Liver (tissue), 9 donors: ENCODE measurements around the gene PPFIA4. TPM values are rescaled to one million over a fixed set of nuclear protein-coding genes. Genes with fewer than 3 reads are reported as not detected.

Experiments used
- DNase-seq: peaks from one replicate; pipeline ENCODE4 v3.0.0-alpha.2; 2017; ENCODE audit warnings: low spot score
- H3K27ac ChIP-seq, 2 donors: one replicate each; pipeline ENCODE4 v1.7.0; 2013; ENCODE audit warnings: inconsistent platforms in 2 of 2, low read length in 2 of 2, control low read depth in 1 of 2, low read depth in 1 of 2, mild to moderate bottlenecking in 1 of 2
- H3K27me3 ChIP-seq, 4 donors: one replicate each; pipeline versions ENCODE4 v1.6.1 to v1.7.0; 2013; ENCODE audit warnings: low read length in 3 of 4, inconsistent platforms in 1 of 4, mild to moderate bottlenecking in 1 of 4, moderate library complexity in 1 of 4; ENCODE audit not compliant: control insufficient read depth in 4 of 4, insufficient read depth in 4 of 4
- H3K36me3 ChIP-seq, 4 donors: one replicate each; pipeline versions ENCODE4 v1.6.1 to v1.7.0; 2013; ENCODE audit warnings: low read length in 3 of 4, mild to moderate bottlenecking in 3 of 4, low read depth in 1 of 4, moderate library complexity in 1 of 4; ENCODE audit not compliant: control insufficient read depth in 4 of 4, insufficient read depth in 3 of 4
- H3K4me1 ChIP-seq, 4 donors: one replicate each; pipeline versions ENCODE4 v1.6.1 to v1.7.0; 2013; ENCODE audit warnings: low read length in 3 of 4, mild to moderate bottlenecking in 3 of 4, moderate library complexity in 1 of 4; ENCODE audit not compliant: control insufficient read depth in 4 of 4, insufficient read depth in 4 of 4
- H3K4me3 ChIP-seq, 3 donors: one replicate each; pipeline versions ENCODE4 v1.6.1 to v1.7.0; 2013; ENCODE audit warnings: low read length in 3 of 3, control low read depth in 1 of 3, low read depth in 1 of 3, mild to moderate bottlenecking in 1 of 3
- H3K9ac ChIP-seq, 2 donors: one replicate each; pipeline ENCODE4 v1.7.0; 2013; ENCODE audit warnings: low read length in 2 of 2, mild to moderate bottlenecking in 2 of 2, moderate library complexity in 2 of 2, control low read depth in 1 of 2, low read depth in 1 of 2
- H3K9me3 ChIP-seq, 4 donors: one replicate each; pipeline versions ENCODE4 v1.6.1 to v1.7.0; 2013; ENCODE audit warnings: low read length in 3 of 4; ENCODE audit not compliant: control insufficient read depth in 4 of 4
- EGR1 ChIP-seq, 2 donors: IDR thresholded peaks; 2 replicates each; pipeline ENCODE4 v1.6.1; 2016 to 2018; ENCODE audit warnings: antibody characterized with exemption in 2 of 2, low read depth in 2 of 2
- FOXA1 ChIP-seq: IDR thresholded peaks from 2 replicates; pipeline ENCODE4 v1.6.1; 2016; ENCODE audit warnings: antibody characterized with exemption
- FOXA2 ChIP-seq: IDR thresholded peaks from 2 replicates; pipeline ENCODE4 v1.6.1; 2016; ENCODE audit warnings: antibody characterized with exemption
- GABPA ChIP-seq, 2 donors: IDR thresholded peaks in 1 of 2; conservative IDR thresholded peaks in 1 of 2; 2 replicates each; pipeline ENCODE4 v1.6.1; 2016; ENCODE audit warnings: antibody characterized with exemption in 2 of 2, mild to moderate bottlenecking in 1 of 2, moderate library complexity in 1 of 2
- HNF4A ChIP-seq, 2 donors: conservative IDR thresholded peaks; 2 replicates each; pipeline ENCODE4 v1.6.1; 2016; ENCODE audit warnings: antibody characterized with exemption in 2 of 2, mild to moderate bottlenecking in 2 of 2
- JUND ChIP-seq, 2 donors: IDR thresholded peaks; 2 replicates each; pipeline ENCODE4 v1.6.1; 2016; ENCODE audit warnings: antibody characterized with exemption in 2 of 2
- NR2F2 ChIP-seq: IDR thresholded peaks from 2 replicates; pipeline ENCODE4 v1.6.1; 2016; ENCODE audit warnings: antibody characterized with exemption
- RAD21 ChIP-seq, 2 donors: IDR thresholded peaks; 2 replicates each; pipeline ENCODE4 v1.6.1; 2016; ENCODE audit warnings: antibody characterized with exemption in 2 of 2, mild to moderate bottlenecking in 2 of 2
- RXRA ChIP-seq, 2 donors: IDR thresholded peaks; 2 replicates each; pipeline ENCODE4 v1.6.1; 2017 to 2018; ENCODE audit warnings: antibody characterized with exemption in 2 of 2, mild to moderate bottlenecking in 1 of 2
- SP1 ChIP-seq: IDR thresholded peaks from 2 replicates; pipeline ENCODE4 v1.6.1; 2018; ENCODE audit warnings: antibody characterized with exemption, mild to moderate bottlenecking
- TAF1 ChIP-seq: conservative IDR thresholded peaks from 2 replicates; pipeline ENCODE4 v1.6.1; 2016; ENCODE audit warnings: antibody characterized with exemption, mild to moderate bottlenecking
- YY1 ChIP-seq: IDR thresholded peaks from 2 replicates; pipeline ENCODE4 v1.6.1; 2016; ENCODE audit warnings: antibody characterized with exemption, mild to moderate bottlenecking
- WGBS: extraction: QIAGEN DNeasy Blood & Tissue Kit; methylation state at CpG from one replicate; pipeline ENCODE4 v1.1.7; 2013; 5-methylcytosine and 5-hydroxymethylcytosine counted together
- polyA plus RNA-seq, 2 donors: library from polyadenylated mRNA; stranded (reverse) in 1 of 2; unstranded in 1 of 2; fragments of 200-250 nt in 1 of 2; fragments of >200 nt in 1 of 2; fragmentation: Nextera tagmentation in 1 of 2; extraction: Ambion mirVana in 1 of 2; gene quantifications; one replicate each; pipeline versions ENCODE4 v1.2.1 to v1.2.3, GENCODE V29; 2013 to 2015
- total RNA-seq, 2 donors: library from RNA; depleted of rRNA; stranded (reverse); fragments of >200 nt; gene quantifications; one replicate each; pipeline ENCODE4 v1.2.3, GENCODE V29; 2014
- TF ChIP-seq, protein P1 (sequence below): fragments of 150-350 bp; IDR thresholded peaks from 2 replicates; pipeline ENCODE4 v1.5.1; 2017; ENCODE audit warnings: improper control_type of control experiment, low read depth, low read length; ENCODE audit not compliant: missing input control
- TF ChIP-seq, protein P2 (sequence below): IDR thresholded peaks from 2 replicates; pipeline ENCODE4 v1.6.1; 2016; ENCODE audit warnings: antibody characterized with exemption
- TF ChIP-seq, protein P3 (sequence below): IDR thresholded peaks from 2 replicates; pipeline ENCODE4 v1.6.1; 2016; ENCODE audit warnings: antibody characterized with exemption
- TF ChIP-seq, protein P4 (sequence below): IDR thresholded peaks from 2 replicates; pipeline ENCODE4 v1.6.1; 2016; ENCODE audit warnings: antibody characterized with exemption
- donor health status: healthy.
- donor health status: healthy.
- donor health status: healthy.
- donor health status: healthy.
- donor health status: healthy.

The PPFIA4 gene
- total and polyA plus RNA-seq, 4 donors, result 0.07 to 0.33 (median 0.15) TPM

DNA sequence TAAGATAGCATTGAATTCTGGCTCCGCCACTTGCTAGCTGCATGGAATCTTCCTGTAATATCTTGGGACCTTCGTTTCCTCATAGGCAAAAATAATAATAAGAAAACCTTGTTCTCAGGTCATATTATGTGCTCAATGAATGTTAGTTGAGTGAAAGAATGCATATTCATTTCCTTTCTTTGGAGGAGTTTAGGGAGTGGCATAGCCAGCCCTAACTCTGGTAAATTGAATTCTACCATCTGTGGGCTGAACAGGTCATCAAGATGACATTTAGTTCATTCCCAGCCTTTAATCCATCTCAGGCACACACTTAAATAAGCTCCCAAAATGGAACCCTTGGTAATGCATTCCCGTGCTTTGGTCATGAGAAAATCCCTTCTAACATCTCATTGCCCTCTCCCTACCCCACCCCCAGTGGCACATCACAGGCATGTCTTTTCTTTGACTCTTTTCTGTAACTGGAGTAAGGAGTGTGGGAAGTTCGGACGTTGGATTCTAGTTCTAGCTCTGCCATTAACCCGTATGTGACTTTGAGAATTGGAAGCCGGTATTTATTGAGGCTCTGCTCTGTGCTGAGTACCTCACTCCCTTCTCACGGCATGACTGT is 72.7 kb downstream of the PPFIA4 start:
- no peak overlapping the region for H3K27ac ChIP-seq
- TF ChIP-seq YY1, result no peak
- no peak for TF ChIP-seq RAD21 (IDR thresholded peaks at IDR 0.05)

DNA sequence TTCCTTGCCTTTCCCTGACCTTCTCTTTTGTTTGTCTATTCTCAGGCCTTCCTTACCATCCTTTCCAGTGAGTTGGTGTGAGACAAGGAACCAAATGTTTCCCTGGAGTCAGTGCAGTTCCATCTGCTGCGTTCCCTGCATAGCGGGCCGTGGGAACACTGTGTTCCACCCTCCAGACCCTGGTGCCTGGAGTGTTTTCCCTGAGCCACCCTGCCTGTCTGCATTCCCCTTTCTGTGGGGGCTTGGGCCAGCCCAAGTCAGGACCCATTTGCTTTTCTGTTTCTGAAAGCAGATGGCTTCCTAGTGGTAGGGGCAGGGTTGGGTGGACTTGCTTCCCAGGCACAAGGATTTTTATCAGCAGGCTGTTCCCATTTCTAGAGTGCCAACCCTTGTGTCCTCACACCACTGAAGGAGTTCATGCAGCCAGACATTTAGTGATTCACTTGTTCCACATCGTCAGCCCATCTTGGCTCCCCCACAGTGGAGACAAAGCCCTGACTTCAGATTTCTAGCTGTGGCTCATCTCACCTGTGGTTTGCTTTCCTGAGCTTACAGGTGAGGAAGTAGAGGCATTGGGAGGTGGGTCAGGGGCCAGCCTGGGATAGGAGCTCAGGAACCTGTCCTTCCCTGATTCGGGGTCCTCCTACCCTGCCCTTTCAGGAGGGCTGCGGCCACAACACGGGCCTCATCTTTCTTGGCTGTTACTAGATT is 73.7 kb downstream of the PPFIA4 start:
- peaks cover 0 to 12% (median 4%) of the 10 kb centered on the region in 4 donors for H3K9me3 ChIP-seq
- WGBS, result 94% methylated on average over 7 of the region's 7 CpGs
- no peaks in the 10 kb centered on the region for H3K27me3 ChIP-seq
- H3K9ac ChIP-seq, result no peak overlapping the region
- H3K4me1 ChIP-seq, result peaks cover 0 to 10% (median 4%) of the 10 kb centered on the region in 4 donors
- no peak overlapping the region for H3K27ac ChIP-seq
- H3K4me3 ChIP-seq, result no peak overlapping the region
- DNase-seq, result no peak
- no peaks in the 10 kb centered on the region for H3K36me3 ChIP-seq
- TF ChIP-seq EGR1 (IDR thresholded peaks at IDR 0.05; ENCODE audit: low read depth in 2 of 2), result no peak
- no peak for TF ChIP-seq SP1
- TF ChIP-seq YY1, result no peak
- TF ChIP-seq JUND (IDR thresholded peaks at IDR 0.05), result no peak
- no peak for TF ChIP-seq FOXA1
- TF ChIP-seq NR2F2, result no peak
- TF ChIP-seq, protein P1, sequence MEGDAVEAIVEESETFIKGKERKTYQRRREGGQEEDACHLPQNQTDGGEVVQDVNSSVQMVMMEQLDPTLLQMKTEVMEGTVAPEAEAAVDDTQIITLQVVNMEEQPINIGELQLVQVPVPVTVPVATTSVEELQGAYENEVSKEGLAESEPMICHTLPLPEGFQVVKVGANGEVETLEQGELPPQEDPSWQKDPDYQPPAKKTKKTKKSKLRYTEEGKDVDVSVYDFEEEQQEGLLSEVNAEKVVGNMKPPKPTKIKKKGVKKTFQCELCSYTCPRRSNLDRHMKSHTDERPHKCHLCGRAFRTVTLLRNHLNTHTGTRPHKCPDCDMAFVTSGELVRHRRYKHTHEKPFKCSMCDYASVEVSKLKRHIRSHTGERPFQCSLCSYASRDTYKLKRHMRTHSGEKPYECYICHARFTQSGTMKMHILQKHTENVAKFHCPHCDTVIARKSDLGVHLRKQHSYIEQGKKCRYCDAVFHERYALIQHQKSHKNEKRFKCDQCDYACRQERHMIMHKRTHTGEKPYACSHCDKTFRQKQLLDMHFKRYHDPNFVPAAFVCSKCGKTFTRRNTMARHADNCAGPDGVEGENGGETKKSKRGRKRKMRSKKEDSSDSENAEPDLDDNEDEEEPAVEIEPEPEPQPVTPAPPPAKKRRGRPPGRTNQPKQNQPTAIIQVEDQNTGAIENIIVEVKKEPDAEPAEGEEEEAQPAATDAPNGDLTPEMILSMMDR, result no peak
- TF ChIP-seq FOXA2, result no peak

More for the DNA sequence above, 72.7 kb downstream of the PPFIA4 start:
- Histone ChIP-seq H3K9me3 (peaks cover 0 to 17% (median 6%) of the 10 kb centered on the region in 4 donors), H3K4me3 (no peak overlapping the region), H3K27me3 (no peaks in the 10 kb centered on the region), H3K4me1 (peaks cover 0 to 10% (median 4%) of the 10 kb centered on the region in 4 donors), H3K36me3 (no peaks in the 10 kb centered on the region), H3K9ac (no peak overlapping the region)
- no peak for DNase-seq
- WGBS, result 88% methylated on average over 8 of the region's 8 CpGs

DNA sequence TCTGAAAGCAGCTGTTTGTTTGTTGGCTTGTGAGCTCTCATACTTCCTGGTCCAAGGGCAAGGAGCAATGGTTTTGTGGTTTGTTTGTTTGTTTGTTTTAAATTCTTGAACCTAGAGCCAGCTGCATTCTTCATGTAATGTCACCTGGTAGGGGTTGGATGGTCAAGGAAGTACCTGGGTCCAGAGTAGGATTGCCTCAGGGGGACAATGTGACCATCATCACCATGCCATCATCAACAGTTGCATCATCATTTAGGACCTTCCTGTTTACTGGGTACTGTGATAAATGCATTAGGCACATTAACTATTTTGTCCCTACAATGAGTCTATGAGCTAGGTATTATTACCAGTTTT is 74.2 kb downstream of the PPFIA4 start:
- Histone ChIP-seq H3K4me1 (peaks cover 0 to 10% (median 4%) of the 10 kb centered on the region in 4 donors), H3K36me3 (no peaks in the 10 kb centered on the region), H3K27me3 (no peaks in the 10 kb centered on the region), H3K4me3 (no peak overlapping the region), H3K27ac (no peak overlapping the region), H3K9me3 (peaks cover 0 to 8% (median 0%) of the 10 kb centered on the region in 4 donors), H3K9ac (no peak overlapping the region)
- DNase-seq, result no peak
- TF ChIP-seq GABPA (IDR thresholded peaks at IDR 0.05 in 1 of 2, conservative IDR thresholded peaks at IDR 0.05 in 1 of 2), result no peak
- TF ChIP-seq HNF4A (conservative IDR thresholded peaks at IDR 0.05), result no peak
- TF ChIP-seq RXRA (IDR thresholded peaks at IDR 0.05), result no peak
- no peak for TF ChIP-seq JUND (IDR thresholded peaks at IDR 0.05)
- TF ChIP-seq, protein P2, sequence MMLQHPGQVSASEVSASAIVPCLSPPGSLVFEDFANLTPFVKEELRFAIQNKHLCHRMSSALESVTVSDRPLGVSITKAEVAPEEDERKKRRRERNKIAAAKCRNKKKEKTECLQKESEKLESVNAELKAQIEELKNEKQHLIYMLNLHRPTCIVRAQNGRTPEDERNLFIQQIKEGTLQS, result no peak
- no peak for TF ChIP-seq RAD21 (IDR thresholded peaks at IDR 0.05)
- TF ChIP-seq, protein P3, sequence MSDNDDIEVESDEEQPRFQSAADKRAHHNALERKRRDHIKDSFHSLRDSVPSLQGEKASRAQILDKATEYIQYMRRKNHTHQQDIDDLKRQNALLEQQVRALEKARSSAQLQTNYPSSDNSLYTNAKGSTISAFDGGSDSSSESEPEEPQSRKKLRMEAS, result no peak
- TF ChIP-seq SP1, result no peak
- TF ChIP-seq NR2F2, result no peak
- TF ChIP-seq YY1, result no peak
- TF ChIP-seq, protein P4, sequence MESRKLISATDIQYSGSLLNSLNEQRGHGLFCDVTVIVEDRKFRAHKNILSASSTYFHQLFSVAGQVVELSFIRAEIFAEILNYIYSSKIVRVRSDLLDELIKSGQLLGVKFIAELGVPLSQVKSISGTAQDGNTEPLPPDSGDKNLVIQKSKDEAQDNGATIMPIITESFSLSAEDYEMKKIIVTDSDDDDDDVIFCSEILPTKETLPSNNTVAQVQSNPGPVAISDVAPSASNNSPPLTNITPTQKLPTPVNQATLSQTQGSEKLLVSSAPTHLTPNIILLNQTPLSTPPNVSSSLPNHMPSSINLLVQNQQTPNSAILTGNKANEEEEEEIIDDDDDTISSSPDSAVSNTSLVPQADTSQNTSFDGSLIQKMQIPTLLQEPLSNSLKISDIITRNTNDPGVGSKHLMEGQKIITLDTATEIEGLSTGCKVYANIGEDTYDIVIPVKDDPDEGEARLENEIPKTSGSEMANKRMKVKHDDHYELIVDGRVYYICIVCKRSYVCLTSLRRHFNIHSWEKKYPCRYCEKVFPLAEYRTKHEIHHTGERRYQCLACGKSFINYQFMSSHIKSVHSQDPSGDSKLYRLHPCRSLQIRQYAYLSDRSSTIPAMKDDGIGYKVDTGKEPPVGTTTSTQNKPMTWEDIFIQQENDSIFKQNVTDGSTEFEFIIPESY, result no peak
- no peak for TF ChIP-seq EGR1 (IDR thresholded peaks at IDR 0.05; ENCODE audit: low read depth in 2 of 2)
- TF ChIP-seq TAF1, result no peak
- no peak for TF ChIP-seq FOXA1
- TF ChIP-seq FOXA2, result no peak
- TF ChIP-seq, protein P1, result no peak
